Measurements from ENCODE around the gene FGF7.
"Not testable (repeated sequence)": the region's sequence is repeated elsewhere in the genome, so short reads cannot be mapped to it uniquely, and the experiment has no call there.

FGF7 gene

GRCh38 chr15:49495993-49496753 is 73.1 kb downstream of the FGF7 start:
- DNase-seq (ENCODE audit: low read depth), result no peak

DNA sequence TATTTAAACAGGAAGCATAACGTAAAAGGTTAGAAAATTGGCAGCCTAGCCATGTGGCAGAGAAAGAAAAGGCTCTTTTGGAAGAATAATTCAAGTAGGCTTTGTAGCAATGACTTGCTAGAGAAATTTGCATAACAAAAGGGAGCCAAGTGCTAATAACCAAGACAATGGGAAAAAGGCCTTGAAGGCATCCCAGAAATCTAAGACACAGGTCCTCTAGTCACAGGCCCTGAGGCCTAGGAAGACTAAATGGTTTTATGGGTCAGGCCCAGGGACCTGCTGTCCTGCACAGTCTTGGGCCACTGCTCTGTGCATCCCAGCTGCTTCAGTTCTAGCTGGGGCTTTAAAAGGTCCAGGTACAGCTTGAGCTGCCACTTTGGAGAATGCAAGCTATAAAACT is 78.5 kb downstream of the FGF7 start:
- no peak for DNase-seq (ENCODE audit: low read depth)

- no peak for DNase-seq (ENCODE audit: low read depth)
These were observed 83.3 kb downstream of the FGF7 start for GRCh38 chr15:49506341-49506740.

GRCh38 chr15:49507261-49507660 is 84.2 kb downstream of the FGF7 start:
- no peak for DNase-seq (ENCODE audit: low read depth)

- not testable (repeated sequence) for DNase-seq (ENCODE audit: low read depth)
These were observed 89.7 kb downstream of the FGF7 start for GRCh38 chr15:49512739-49513138.

DNA sequence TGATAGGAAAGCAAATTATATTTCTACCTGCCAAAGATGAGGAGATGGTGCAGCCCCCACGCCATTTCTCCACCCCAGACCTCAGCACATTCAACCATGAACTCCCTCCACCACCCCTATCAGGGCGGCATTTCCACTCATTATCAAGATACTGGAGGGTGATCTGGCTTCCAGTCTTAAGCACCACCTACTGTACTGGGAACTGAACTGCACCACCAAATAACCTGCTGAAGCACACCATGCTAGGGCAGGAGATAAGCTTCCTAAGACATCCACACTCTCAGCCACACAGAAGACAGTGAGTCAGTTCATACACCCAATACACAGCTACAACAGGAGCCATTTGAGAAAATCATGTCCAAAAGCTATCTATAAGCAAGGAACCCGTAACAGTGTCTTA is 98.8 kb downstream of the FGF7 start:
- no peak for DNase-seq (ENCODE audit: low read depth)

DNA sequence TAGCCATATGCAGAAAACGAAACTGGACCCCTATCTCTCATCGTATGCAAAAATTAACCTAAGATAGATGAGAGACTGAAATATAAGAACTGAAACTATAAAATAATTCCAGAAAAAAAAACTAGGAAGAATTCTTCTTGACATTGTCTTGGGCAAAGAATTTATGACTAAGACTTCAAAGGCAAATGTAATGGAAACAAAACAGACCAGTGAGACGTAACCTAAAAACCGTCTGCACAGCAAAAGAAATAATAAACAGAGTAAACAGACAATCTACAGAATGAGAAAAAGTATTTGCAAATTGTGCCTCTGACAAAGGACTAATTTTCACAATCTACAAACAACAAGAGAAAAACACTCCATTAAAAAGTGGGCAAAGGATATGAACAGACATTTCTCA is 105.2 kb downstream of the FGF7 start:
- DNase-seq (ENCODE audit: low read depth), result no peak

GRCh38 chr15:49530092-49530491 is 107.0 kb downstream of the FGF7 start:
- DNase-seq (ENCODE audit: low read depth), result no peak

All from stimulated activated CD4-positive, alpha-beta T cell treated with anti-CD3 and anti-CD28 coated beads, Interleukin-2, amount 100 ng/mL, for 4 hours (primary cell).